OCI-LY7 (cell line): ENCODE results near the gene SEMA6D. TPM values are rescaled to one million over a fixed set of nuclear protein-coding genes. Genes with fewer than 3 reads are reported as not detected.

ENCODE experiments used
- BruUV-seq: library from RNA; stranded (reverse); fragments of 400-500 nt; replicated peaks from 2 replicates; lab custom pipeline; 2021; lab: Mats Ljungman, UMichigan
- CTCF ChIA-PET: fragments of 300-600 bp; sonication (Branson Sonifier 250); formaldehyde crosslinking; loops from one replicate; lab custom pipeline; 2022; ENCODE audit warnings: antibody characterized with exemption; ENCODE audit not compliant: unreplicated experiment; lab: Charles Lee
- POLR2A ChIA-PET: fragments of 300-600 bp; sonication (Branson Sonifier 250); formaldehyde crosslinking; loops from one replicate; lab custom pipeline; 2022; ENCODE audit warnings: antibody characterized with exemption; lab: Charles Lee
- DNase-seq: peaks from one replicate; pipeline ENCODE4 v3.0.0-alpha.2; 2015; ENCODE audit warnings: low spot score
- H2AFZ ChIP-seq: fragments of 200-600 bp; sonication (generic), shearing (Covaris generic); 2 replicates; pipeline ENCODE4 v1.6.1; 2014; ENCODE audit warnings: mild to moderate bottlenecking, antibody characterized with exemption, low read length, moderate library complexity
- H3K27ac ChIP-seq: fragments of 200-600 bp; sonication (generic); 2 replicates; pipeline ENCODE4 v1.5.1; 2014; ENCODE audit warnings: mixed run types, low read depth, mild to moderate bottlenecking, moderate library complexity, low read length, inconsistent platforms; ENCODE audit not compliant: poor library complexity, severe bottlenecking
- H3K36me3 ChIP-seq: fragments of 200-600 bp; sonication (generic); 2 replicates; pipeline ENCODE4 v1.6.1; 2014; ENCODE audit warnings: mild to moderate bottlenecking, antibody characterized with exemption, low read length, moderate library complexity, mixed read lengths; ENCODE audit not compliant: insufficient read depth
- H3K4me1 ChIP-seq: fragments of 200-600 bp; sonication (generic); 2 replicates; pipeline ENCODE4 v1.5.1; 2014; ENCODE audit warnings: mild to moderate bottlenecking, low read length; ENCODE audit not compliant: insufficient read depth, poor library complexity, severe bottlenecking
- H3K4me2 ChIP-seq: fragments of 200-600 bp; sonication (generic); 2 replicates; pipeline ENCODE4 v1.6.1; 2014; ENCODE audit warnings: mild to moderate bottlenecking, low read length
- H3K4me3 ChIP-seq: fragments of 200-600 bp; sonication (generic); 2 replicates; pipeline ENCODE4 v1.5.1; 2014; ENCODE audit warnings: mild to moderate bottlenecking, low read depth, low read length; ENCODE audit not compliant: poor library complexity, severe bottlenecking
- H3K79me2 ChIP-seq: fragments of 200-600 bp; sonication (generic); 2 replicates; pipeline ENCODE4 v1.6.1; 2016; ENCODE audit warnings: low read depth, mild to moderate bottlenecking, low read length, moderate library complexity, mixed read lengths; ENCODE audit not compliant: insufficient read depth
- H3K9me2 ChIP-seq: fragments of 200-600 bp; sonication (generic); 2 replicates; pipeline ENCODE4 v1.6.1; 2016; ENCODE audit warnings: mild to moderate bottlenecking, low read length, mixed read lengths; ENCODE audit not compliant: insufficient read depth
- H3K9me3 ChIP-seq: fragments of 200-600 bp; sonication (generic); 2 replicates; pipeline ENCODE4 v1.6.1; 2014; ENCODE audit warnings: mild to moderate bottlenecking, mixed run types, low read length, mixed read lengths
- H4K20me1 ChIP-seq: fragments of 200-600 bp; sonication (generic); 2 replicates; pipeline ENCODE4 v1.6.1; 2014; ENCODE audit warnings: mild to moderate bottlenecking, antibody characterized with exemption, low read length, moderate library complexity, mixed read lengths; ENCODE audit not compliant: insufficient read depth
- CTCF ChIP-seq: fragments of 200-600 bp; sonication (generic); conservative IDR thresholded peaks from 2 replicates; pipeline ENCODE4 v1.5.1; 2014; ENCODE audit warnings: mild to moderate bottlenecking, antibody characterized with exemption, low read length, moderate library complexity, mixed read lengths
- EZH2phosphoT487 ChIP-seq: fragments of 200-600 bp; sonication (generic); IDR thresholded peaks from 2 replicates; pipeline ENCODE4 v1.6.1; 2018; ENCODE audit warnings: low read depth, borderline replicate concordance, mild to moderate bottlenecking, mixed run types, antibody characterized with exemption, low read length, moderate library complexity, mixed read lengths
- intact Hi-C: fragments of 100-400 bp; cut with micrococcal nuclease; formaldehyde crosslinking; loops from one replicate; pipeline ENCODE4 v1.10.0; 2022; ENCODE audit not compliant: unreplicated experiment
- total RNA-seq, 2 experiments: library from RNA; depleted of rRNA in 1 of 2; stranded (reverse); fragments of >200 nt in 1 of 2; shearing (Covaris generic) in 1 of 2; gene quantifications; 2 replicates each; pipeline ENCODE4 v1.2.3, GENCODE V29; 2014 to 2022

The SEMA6D gene
- total RNA-seq, 2 experiments from 2014 or later: not detected

GRCh38 chr15:47682661-47683060 is 34.6 kb upstream of the SEMA6D start:
- POLR2A ChIA-PET: no interaction called here
- BruUV-seq: no TSS peak

GRCh38 chr15:47685141-47685870 is 32.0 kb upstream of the SEMA6D start:
- POLR2A ChIA-PET: no interaction called here
- no peak for TF ChIP-seq EZH2phosphoT487
- TF ChIP-seq CTCF: no peak
- DNase-seq: no peak
- Histone ChIP-seq H3K4me2 (no peak overlapping the region), H2AFZ (no peak overlapping the region), H3K27ac (no peak overlapping the region), H3K79me2 (no peaks in the 10 kb centered on the region), H4K20me1 (no peaks in the 10 kb centered on the region), H3K9me3 (no peaks in the 10 kb centered on the region), H3K9me2 (no peaks in the 10 kb centered on the region), H3K4me1 (no peaks in the 10 kb centered on the region), H3K4me3 (no peak overlapping the region), H3K36me3 (no peaks in the 10 kb centered on the region)
- CTCF ChIA-PET: no interaction called here
- no TSS peak for BruUV-seq
- intact Hi-C loops: no loop called here

More at GRCh38 chr15:47682661-47683060, 34.6 kb upstream of the SEMA6D start:
- no peak overlapping the region for H3K4me3 ChIP-seq
- no peak overlapping the region for H3K4me2 ChIP-seq
- no peaks in the 10 kb centered on the region for H3K79me2 ChIP-seq
- no peak for TF ChIP-seq EZH2phosphoT487
- TF ChIP-seq CTCF: no peak
- H3K4me1 ChIP-seq: no peaks in the 10 kb centered on the region
- no peaks in the 10 kb centered on the region for H3K9me2 ChIP-seq
- CTCF ChIA-PET: no interaction called here
- DNase-seq: no peak
- no peaks in the 10 kb centered on the region for H3K36me3 ChIP-seq
- H2AFZ ChIP-seq: no peak overlapping the region
- no peaks in the 10 kb centered on the region for H3K9me3 ChIP-seq
- no peak overlapping the region for H3K27ac ChIP-seq
- intact Hi-C loops: no loop called here
- H4K20me1 ChIP-seq: no peaks in the 10 kb centered on the region

DNA sequence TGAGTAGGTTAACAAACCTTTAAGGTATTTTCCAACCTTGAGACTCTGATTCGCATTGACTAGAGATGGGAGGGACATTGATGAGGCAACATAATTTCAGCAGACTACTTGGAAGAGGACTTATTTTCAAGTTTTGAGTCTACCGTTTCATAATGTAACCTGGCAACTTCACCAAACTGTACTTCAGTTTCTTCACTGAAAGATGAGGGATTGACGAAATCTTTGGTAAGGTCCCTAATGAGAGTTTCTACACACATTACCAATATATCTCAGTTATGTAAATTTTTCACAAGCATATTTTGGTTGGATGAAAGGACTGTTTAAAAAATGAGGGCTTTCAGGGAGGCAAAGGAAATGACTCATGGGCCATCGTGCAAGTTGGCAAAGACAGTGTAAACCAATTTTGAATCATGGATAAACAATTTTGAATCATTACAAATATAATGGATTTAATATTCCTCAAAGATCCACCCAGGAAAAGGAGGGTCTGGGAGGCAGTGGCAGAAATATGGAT is 28.7 kb upstream of the SEMA6D start:
- Histone ChIP-seq H3K4me3 (no peak overlapping the region), H3K79me2 (no peaks in the 10 kb centered on the region), H2AFZ (no peak overlapping the region), H3K9me2 (no peaks in the 10 kb centered on the region), H3K36me3 (no peaks in the 10 kb centered on the region), H3K27ac (no peak overlapping the region), H3K9me3 (no peaks in the 10 kb centered on the region), H4K20me1 (no peaks in the 10 kb centered on the region), H3K4me2 (no peak overlapping the region), H3K4me1 (no peaks in the 10 kb centered on the region)
- ChIA-PET CTCF (no interaction called here), POLR2A (no interaction called here)
- TF ChIP-seq CTCF: no peak
- no peak for TF ChIP-seq EZH2phosphoT487
- DNase-seq: no peak
- intact Hi-C loops: no loop called here
- BruUV-seq: no TSS peak
